ENCODE measurements around the gene KIT. TPM values are rescaled to one million over a fixed set of nuclear protein-coding genes. Genes with fewer than 3 reads are reported as not detected.

KIT gene
- total and polyA plus RNA-seq, 2 experiments from 2014 or later, result 3.2 to 10.5 TPM

- TF ChIP-seq, protein P1, sequence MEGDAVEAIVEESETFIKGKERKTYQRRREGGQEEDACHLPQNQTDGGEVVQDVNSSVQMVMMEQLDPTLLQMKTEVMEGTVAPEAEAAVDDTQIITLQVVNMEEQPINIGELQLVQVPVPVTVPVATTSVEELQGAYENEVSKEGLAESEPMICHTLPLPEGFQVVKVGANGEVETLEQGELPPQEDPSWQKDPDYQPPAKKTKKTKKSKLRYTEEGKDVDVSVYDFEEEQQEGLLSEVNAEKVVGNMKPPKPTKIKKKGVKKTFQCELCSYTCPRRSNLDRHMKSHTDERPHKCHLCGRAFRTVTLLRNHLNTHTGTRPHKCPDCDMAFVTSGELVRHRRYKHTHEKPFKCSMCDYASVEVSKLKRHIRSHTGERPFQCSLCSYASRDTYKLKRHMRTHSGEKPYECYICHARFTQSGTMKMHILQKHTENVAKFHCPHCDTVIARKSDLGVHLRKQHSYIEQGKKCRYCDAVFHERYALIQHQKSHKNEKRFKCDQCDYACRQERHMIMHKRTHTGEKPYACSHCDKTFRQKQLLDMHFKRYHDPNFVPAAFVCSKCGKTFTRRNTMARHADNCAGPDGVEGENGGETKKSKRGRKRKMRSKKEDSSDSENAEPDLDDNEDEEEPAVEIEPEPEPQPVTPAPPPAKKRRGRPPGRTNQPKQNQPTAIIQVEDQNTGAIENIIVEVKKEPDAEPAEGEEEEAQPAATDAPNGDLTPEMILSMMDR (IDR thresholded peaks at IDR 0.05; ENCODE audit: low read depth, low read length), result no peak
- Histone ChIP-seq H3K4me3 (no peak overlapping the region), H3K36me3 (no peaks in the 10 kb centered on the region), H3K27me3 (no peaks in the 10 kb centered on the region), H3K4me1 (ENCODE audit: low read depth) (no peaks in the 10 kb centered on the region), H3K27ac (no peak overlapping the region), H3K9me3 (ENCODE audit: low read depth) (no peaks in the 10 kb centered on the region)
- no peak for DNase-seq (ENCODE audit: low read depth in 1 of 2, low spot score in 1 of 2)
Measured at GRCh38 chr4:54687887-54688841, 30.4 kb downstream of the KIT start.

DNA sequence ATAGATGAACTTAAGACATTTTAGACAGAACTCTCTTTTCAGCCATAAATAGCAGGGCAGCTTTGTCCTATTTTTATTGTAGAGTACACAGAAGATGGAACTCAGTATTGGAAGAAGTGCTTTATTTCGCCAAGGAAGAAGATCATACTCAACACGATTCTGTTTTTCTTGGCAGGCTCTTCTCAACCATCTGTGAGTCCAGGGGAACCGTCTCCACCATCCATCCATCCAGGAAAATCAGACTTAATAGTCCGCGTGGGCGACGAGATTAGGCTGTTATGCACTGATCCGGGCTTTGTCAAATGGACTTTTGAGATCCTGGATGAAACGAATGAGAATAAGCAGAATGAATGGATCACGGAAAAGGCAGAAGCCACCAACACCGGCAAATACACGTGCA is 37.6 kb downstream of the KIT start:
- no peaks in the 10 kb centered on the region for H3K27me3 ChIP-seq
- no peaks in the 10 kb centered on the region for H3K36me3 ChIP-seq
- no peak overlapping the region for H3K27ac ChIP-seq
- TF ChIP-seq, protein P1 (IDR thresholded peaks at IDR 0.05; ENCODE audit: low read depth, low read length), result no peak
- no peaks in the 10 kb centered on the region for H3K4me1 ChIP-seq (ENCODE audit: low read depth)
- H3K4me3 ChIP-seq, result no peak overlapping the region
- peak in 1 of 2 donors; percentile 12 for DNase-seq (ENCODE audit: low read depth in 1 of 2, low spot score in 1 of 2)
- no peaks in the 10 kb centered on the region for H3K9me3 ChIP-seq (ENCODE audit: low read depth)

GRCh38 chr4:54695788-54696187 is 38.0 kb downstream of the KIT start:
- no peaks in the 10 kb centered on the region for H3K36me3 ChIP-seq
- H3K27me3 ChIP-seq, result no peaks in the 10 kb centered on the region
- TF ChIP-seq, protein P1 (IDR thresholded peaks at IDR 0.05; ENCODE audit: low read depth, low read length), result no peak
- H3K9me3 ChIP-seq (ENCODE audit: low read depth), result no peaks in the 10 kb centered on the region
- no peak overlapping the region for H3K27ac ChIP-seq
- H3K4me3 ChIP-seq, result no peak overlapping the region
- H3K4me1 ChIP-seq (ENCODE audit: low read depth), result no peaks in the 10 kb centered on the region
- no peak for DNase-seq (ENCODE audit: low read depth in 1 of 2, low spot score in 1 of 2)

DNA sequence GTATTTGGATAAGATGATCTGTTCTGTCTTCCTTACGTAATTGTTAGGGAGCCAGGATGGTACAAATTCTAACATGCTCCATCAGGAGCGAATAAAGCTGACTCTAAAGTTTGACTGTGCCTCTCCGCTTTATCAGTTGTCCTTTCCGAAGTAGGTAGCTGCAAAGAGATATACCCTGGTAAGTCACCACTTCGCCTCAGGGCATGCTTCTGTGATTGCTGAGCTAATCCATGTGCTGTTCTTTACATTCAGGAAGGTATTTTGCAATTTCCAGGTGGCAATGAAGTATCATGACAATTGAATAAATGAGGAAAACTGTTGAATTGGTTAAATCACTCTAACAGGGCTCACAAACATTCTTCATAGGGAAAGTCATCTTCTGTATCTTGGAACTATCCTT is 38.9 kb downstream of the KIT start:
- H3K27me3 ChIP-seq, result no peaks in the 10 kb centered on the region
- H3K4me1 ChIP-seq (ENCODE audit: low read depth), result no peaks in the 10 kb centered on the region
- H3K36me3 ChIP-seq, result no peaks in the 10 kb centered on the region
- TF ChIP-seq, protein P1 (IDR thresholded peaks at IDR 0.05; ENCODE audit: low read depth, low read length), result no peak
- H3K4me3 ChIP-seq, result no peak overlapping the region
- no peak overlapping the region for H3K27ac ChIP-seq
- no peaks in the 10 kb centered on the region for H3K9me3 ChIP-seq (ENCODE audit: low read depth)
- no peak for DNase-seq (ENCODE audit: low read depth in 1 of 2, low spot score in 1 of 2)

DNA sequence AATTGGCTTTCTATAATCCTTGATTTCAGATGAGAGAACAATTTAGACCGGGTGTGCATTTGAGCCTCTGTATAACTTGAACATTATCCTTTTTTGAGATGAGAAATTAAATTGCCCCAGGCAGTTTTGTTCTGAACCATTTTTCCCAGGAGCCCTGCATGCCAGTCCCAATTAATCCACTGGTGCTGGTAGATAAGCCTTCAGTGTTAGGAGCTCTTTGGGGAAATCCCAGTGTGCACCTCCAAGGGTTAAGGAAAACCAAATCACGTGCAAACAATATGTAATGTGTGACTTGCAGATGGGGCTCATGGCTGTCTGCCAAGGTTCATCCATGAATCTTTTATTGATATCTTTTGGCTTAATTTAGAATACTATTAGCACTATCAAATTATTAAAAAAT is 43.2 kb downstream of the KIT start:
- Histone ChIP-seq H3K4me1 (ENCODE audit: low read depth) (no peaks in the 10 kb centered on the region), H3K4me3 (no peak overlapping the region), H3K27me3 (no peaks in the 10 kb centered on the region), H3K9me3 (ENCODE audit: low read depth) (no peaks in the 10 kb centered on the region), H3K36me3 (no peaks in the 10 kb centered on the region), H3K27ac (no peak overlapping the region)
- TF ChIP-seq, protein P1 (IDR thresholded peaks at IDR 0.05; ENCODE audit: low read depth, low read length), result no peak
- no peak for DNase-seq (ENCODE audit: low read depth in 1 of 2, low spot score in 1 of 2)

All from cardiac muscle cell (in vitro differentiated cells and primary cell).